Activated CD8-positive, alpha-beta memory T cell treated with anti-CD3 and anti-CD28 coated beads for 4 hours (primary cell): ENCODE measurements around the gene CPXM2.

Source experiments
- DNase-seq, 2 donors: peaks; one replicate each; pipeline ENCODE4 v3.0.0-alpha.2; 2020; ENCODE audit warnings: low read depth in 2 of 2

The CPXM2 gene

DNA sequence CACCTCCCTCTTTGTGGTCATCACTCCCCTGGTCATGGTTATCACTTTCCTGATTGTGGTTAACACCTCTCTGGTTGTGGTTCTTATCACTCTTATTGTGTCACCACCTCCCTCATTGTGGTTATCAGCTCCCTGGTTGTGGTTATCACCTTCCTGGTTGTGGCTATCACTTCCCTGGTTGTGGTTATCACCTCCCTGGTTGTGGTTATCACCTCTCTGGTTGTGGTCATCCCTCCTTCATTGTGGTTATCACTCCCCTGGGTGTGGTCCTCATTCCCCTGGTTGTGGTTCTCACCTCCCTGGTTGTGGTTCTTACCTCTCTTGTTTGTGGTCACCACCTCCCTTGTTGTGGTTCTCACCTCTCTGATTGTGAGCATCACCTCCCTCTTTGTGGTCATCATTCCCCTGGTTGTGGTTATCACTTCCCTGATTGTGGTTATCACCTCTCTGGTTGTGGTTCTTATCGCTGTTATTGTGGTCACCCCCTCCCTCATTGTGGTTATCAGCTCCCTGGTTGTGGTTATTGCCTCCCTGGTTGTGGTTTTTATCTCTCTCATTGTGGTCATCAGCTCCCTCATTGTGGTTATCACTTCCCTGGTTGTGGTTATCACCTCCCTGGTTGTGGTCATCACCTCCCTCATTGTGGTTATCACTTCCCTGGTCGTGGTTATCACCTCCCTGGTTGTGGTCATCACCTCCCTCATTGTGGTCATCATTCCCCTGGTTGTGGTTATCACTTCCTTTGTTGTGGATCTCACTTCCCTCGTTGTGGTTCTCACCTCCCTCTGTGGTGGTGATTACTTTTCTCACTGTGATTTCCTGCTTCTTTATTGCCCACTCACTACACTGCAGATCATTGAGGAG lies 118.7 kb downstream of the CPXM2 start:
- no peak for DNase-seq

DNA sequence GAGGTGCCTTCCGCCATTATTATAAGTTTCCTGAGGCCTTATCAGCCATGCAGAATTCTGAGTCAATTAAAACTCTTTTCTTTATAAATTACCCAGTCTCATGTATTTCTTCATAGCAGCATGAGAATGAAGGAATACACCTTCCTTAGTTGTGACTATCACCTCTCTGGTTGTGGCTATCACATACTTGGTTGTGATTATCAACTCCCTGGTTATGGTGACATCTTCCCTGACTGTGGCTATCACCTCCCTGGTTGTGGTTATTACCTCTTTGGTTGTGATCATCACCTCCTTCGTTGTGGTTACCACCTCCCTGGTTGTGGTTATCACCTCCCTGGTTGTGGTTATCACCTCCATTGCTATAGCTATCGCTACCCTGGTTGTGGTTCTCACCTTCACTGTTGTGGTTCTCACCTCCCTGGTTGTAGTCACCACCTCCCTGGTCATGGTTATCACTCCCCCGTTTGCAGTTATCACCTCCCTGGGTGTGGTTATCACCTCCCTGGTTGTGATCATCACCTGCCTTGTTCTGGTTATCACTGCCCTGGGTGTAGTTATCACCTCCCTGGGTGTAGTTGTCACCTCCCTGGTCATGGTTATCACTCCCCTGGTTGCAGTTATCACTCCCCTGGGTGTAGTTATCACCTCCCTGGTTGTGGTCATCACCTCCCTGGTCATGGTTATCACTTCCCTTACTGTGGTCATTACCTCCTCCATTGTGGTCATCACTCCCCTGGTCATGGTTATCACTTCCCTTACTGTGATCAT lies 119.5 kb downstream of the CPXM2 start:
- DNase-seq = no peak

DNA sequence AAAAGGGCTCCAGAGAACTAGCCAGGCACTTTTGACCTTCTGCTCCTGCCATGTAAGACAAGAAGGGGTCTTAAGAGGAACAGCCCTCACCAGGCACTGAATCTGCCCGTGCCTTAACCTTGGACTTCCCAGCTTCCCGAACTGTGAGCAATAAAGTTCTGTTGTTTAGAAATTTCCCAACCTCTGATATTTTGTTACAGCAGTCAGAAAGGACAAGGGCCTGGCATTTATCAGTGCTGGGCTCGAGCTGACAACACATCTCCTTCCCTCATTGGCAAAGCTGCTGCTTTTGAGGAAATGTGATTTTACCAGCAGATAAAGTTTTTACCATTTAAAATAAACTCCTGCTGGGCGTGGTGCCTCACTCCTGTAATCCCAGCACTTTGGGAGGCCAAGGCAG lies 122.0 kb downstream of the CPXM2 start:
- no peak for DNase-seq

DNA sequence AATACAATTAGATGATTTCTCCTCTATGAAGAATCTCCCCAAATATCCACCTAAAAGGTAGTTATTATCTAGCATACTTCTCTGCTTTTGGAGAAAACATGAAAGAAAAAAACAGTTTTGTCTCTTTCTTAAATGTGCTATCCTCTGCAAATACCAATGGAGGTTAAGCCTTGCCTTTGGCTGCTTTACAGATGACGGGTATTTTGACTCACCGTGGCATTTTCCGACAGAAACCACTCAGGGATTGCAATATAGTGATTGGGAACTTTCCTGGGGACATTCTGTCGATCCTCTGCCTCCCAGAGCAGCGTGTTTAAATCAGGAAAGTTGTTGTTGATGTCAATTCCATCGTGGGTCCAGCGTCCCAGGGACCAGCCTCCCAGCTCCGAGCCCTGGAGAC lies 124.8 kb downstream of the CPXM2 start:
- DNase-seq = no peak

DNA sequence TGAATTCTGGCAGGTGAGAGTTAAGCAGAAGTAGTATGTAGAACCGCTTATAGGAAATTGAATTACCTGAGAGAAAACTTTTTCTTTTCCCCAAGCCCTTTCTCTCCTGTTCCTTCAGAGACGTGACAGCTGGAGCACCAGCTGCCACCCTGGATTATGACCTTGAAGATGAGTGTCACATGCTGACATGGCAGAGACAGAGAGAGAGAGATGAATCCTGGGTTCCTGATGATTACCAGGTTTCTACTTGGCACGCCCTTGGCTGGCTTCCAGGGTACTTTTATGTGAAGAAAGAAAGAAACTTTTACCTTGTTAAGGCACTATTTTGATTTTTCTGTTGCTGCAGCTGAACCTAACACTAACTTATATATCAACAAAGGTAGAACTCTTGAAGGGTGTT lies 125.6 kb downstream of the CPXM2 start:
- no peak for DNase-seq

DNA sequence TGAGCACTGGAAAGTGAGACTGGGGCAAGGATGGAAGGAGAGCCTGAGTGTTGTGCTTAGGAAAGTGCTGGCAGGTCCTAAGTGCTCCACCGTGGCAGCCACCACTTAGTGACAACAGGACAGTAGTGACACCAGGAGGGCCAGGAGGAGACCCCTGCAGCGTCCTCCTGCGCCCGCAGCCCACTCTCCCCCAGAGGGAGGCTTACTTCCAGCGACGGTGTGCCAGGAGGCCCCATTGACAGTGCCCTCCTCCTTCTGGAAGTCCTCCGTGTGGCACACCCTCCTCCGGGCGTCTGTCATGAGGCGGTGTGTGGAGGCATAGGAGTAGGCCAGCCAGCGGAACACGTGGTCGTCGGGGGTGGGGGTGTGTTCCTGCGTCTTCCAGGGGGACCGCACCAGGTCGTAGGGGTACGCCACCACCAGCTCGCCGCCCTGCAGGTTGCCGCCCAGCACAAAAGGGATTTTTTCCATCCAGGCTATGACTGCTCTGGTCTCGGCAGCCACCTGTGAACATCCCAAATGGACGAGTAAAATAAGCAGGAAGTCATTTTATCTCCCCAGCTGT lies 129.9 kb downstream of the CPXM2 start:
- DNase-seq = no peak

DNA sequence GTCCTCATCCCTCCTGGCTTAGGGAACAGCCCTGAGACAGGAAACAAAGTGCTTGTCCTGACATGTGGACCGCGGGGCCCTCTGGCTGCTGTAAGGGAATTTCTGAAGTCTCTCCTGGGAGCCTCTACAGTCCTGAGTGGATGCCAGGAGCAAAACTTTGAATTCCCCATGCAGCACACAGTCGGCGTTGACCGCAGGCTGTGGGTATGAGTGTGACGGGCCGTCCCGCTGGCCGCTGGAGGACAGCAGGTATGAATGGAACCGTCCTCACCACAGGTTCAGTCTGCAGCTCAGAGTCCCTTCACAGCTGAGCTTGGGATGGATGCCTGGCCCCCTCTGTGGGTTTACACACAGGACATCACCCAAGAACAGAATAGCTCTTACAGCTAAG lies 130.6 kb downstream of the CPXM2 start:
- DNase-seq = no peak

DNA sequence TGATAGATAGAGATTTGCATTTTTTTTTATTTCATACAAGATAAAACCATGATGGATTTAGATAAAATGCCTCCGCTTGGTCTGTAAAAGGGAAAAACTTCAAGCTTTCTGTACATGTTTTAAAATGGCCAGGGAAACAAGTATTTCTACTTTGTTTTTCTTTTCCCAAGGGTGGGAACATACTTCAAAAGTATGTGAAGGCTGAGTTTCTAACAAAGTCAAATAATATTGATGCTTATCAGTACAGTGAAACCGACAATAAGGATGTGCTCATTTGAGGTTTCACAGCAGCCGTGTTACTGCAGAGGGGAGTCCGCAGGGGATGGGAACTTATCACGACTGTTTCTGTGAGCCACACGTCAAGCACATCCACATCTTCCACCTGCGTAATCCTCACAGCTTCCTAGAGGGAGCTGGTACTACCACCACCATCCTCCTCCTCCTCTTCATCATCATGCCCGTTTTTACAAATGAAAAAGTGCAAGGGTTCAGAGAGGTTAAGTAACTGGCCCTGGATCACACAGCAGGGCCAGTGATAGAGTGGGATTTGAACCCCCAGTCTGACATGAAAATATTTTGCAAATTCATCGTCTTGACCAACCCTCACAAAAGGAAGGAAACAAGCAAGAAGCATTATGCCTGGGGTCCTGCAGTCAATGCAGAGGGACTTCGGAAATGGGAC lies 131.1 kb downstream of the CPXM2 start:
- no peak for DNase-seq

DNA sequence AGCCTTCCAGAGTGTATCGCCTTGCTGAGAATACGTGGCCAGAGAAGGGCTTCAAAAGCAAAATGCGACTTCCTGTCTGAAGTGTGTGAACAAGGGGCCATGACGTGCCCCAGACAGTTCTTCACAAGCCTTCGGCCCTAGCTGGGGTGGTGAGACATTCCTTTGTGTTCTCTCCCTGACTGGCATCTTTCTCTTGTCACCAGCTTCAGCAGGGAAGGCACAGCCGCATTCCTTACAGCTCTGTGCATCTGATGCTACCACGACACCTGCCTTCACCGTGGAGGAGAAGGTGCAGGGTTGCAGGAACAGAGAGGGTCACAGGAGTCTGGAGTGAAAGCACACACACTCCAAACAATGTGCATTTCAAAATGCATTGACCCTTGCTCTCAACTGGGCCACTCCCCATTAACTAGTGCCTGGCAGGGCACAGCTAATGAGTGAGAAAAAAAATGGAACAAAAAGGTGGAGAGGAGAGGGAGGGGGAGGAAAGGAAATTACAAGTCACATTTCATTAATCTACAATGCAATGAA lies 132.0 kb downstream of the CPXM2 start:
- DNase-seq = no peak

DNA sequence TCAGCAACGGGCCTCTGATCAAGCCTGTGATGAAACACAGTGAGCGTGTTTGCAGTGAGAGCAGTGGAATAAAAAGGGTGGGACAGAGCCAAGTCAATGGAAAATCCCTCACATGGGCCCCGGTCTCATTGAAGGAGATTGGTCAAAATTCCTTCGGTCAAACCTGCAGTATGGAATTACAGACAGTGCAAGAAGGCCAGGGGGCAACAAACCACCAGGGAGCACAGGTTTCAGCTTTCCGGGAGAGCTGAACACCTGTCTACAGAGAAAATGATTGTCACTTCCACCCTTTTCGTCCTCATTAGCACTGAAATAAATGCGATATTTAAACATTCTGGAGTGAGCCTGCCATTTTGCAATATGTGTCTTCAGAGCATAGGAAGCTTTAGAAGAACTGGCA lies 132.6 kb downstream of the CPXM2 start:
- DNase-seq = no peak

DNA sequence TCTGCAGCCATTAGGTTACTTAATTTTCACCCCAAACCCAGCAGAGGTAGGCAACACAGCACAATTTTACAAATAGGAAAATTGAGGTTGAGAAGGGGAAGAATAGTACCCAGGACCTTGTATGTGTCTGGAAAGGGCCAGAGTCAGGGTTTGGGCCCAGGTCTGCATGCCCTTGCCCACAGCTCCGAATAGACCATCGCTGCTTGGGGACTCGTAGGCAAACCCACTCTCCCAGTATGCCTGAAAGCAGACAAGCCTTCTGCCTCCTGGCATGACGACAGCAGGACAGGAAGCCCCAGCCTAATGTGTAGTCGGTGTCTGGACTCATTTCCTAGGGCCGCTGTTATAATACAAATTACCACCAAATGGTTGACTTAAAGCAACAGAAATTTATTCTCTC lies 133.8 kb downstream of the CPXM2 start:
- DNase-seq = no peak

DNA sequence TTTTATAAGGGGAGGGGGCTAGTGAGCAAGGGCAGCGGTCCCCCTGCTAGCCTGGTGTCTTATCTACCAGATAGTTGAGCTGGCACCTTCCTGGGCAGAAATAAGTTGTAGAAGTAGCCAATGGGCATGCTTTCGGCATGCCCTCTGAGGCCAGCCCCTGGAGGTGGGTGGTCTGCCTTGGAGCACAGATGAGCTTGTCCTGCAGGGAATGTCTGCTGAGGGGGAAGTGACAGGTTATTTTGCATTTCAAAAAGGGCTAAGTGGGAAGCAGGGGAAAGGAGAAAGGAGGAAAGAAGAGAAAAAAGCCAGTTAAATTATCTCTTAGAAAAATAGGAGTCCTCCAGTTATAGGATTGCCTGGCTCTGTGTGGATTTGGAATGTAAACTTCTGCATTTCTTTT lies 136.5 kb downstream of the CPXM2 start:
- DNase-seq = no peak

DNA sequence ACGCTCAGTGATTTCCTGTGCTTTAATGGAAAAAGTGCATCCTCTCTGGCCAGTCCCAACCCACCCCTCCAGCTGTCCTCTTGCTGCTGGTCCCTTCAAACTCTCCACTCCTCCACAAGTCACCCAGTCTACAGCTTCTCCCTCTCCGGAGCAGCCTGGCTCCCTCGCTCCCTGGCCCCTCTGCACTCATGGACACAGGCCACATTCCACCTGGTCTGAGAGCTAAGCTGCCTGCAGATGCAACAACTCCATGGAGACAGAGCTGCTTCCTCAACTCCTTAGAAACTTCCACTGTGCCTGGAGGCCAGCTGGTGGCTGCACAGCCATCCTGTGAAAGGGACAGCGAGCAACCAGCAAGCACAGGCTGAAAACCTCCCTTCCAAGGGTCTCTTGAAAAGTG lies 137.5 kb downstream of the CPXM2 start:
- no peak for DNase-seq

DNA sequence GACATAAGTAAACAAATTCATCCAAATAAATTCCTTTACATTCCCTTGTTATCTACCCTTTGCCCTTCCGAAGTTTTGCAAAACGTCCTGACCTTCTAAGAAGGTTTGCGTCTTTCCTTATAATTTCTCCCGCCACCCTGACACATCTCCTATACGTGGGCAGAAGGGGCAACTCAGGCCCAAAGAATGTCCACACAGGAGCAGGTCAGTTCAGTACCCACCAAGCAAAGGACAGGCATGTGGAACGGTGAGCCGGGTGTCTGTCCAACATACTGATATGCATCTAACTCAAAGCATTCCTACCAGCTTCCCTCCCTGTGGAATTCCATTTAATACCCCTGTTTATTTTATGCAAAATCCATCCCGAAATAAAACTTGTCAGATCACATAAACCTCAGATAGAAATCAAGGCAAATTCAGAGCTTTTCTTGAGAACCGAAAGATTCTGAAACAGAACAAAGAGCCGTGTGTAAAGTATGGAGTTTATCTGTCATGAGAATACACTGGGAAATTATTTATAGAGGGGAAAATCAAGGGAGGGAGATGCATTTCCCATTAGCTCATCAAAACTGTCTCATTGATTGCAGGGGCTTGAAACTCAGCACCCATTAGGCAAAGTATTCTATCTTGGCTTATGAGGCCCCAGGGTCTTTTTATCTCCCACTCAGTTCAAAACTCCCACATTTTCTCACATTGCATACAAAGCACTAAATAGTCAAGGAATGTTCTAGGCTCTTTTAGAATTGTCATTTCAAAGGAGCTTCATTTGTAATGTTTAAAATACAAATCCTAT lies 140.1 kb downstream of the CPXM2 start:
- no peak for DNase-seq

DNA sequence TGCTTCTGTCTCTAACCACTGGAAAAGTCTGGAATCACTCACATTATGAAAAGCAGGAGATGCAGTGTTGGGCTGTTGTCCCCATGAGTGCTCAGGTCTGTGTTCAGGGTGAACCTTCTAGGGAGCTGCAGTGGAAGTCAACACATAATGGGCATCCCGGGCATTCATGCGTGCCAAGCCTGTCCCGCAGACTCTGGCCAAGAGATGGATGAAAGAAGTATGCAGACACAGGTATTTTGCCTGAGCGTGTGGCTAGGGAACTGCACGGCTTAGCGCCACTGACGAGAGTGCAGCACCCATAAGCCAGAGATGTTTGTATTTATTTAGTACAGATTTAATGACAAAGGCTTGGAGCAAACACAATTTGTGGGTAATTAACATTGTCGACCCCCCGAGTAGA lies 140.7 kb downstream of the CPXM2 start:
- no peak for DNase-seq

DNA sequence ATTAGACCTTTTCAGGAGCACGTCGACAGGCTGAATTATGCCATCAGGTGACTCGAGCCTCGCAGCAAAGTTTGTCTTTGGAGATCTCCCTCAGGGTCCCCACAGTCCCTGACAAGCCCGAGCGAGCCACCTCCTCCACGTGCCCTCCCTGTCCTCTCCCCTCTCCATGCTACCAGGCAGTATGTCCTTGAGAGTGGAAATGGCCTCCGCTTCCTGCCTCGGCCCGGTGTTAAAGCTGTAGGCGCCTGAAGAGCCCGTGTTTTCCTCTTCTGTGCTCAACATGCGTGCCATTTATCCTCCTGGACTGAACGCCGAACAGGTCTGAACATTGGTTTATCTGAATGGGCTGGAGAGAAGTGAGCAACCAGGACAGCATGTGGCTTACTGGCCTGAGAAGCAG lies 142.9 kb downstream of the CPXM2 start:
- no peak for DNase-seq

DNA sequence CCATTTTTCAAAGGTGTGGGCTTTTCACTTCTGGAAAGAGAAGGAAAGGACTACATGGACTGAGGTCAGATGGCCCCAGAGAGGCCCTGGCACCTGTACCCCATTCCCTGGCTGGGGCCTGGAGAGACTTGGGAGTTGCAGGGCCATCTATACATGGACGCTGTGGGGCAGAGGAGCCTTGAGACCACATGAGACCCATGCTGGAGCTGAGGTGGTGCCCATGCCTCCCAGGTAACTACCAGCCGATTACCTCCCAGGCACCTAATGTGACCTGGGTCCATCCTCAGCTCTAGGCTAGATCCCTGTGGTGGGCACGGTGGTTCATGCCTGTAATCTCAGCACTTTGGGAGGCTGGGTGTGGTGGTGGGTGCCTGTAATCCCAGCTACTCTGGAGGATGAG lies 144.2 kb downstream of the CPXM2 start:
- no peak for DNase-seq

DNA sequence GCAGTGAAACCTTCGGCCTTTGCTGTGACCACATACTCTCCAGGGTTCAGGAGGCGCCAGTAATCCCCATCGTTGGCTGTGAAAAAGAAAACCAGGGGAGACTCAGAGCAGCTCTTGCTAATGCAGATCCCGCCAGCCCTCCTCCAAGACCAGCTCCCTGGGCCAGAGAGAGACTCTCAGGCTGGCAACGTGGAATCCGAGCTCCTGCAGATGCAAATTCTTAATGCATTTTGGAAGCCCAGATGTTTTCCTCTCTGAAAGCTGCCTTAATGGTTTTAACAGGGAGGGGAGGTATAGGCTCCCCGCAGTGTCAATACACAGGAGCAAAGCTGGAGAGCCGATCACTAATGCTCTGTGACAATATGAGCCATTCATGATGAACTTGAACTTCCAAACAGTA lies 144.7 kb downstream of the CPXM2 start:
- DNase-seq = no peak

DNA sequence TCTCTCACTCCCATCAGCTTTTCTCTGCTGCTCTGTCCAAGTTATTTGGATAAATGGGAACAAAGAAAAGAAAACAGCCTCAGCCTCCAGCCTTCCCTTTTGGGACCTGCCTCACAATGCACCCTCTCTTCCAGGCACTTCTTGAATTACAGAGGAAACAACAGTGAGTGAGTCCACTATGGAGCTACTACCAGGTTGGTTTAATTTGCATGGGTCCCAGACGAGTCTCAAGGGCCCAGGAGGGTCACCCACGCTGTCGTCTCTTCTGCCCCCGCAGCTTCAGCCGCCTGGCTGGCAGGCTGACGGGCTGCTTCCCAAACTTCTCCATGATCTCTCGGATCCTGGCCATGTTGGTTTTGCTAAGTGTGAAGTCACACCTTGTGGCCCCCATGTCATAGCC lies 145.1 kb downstream of the CPXM2 start:
- no peak for DNase-seq

DNA sequence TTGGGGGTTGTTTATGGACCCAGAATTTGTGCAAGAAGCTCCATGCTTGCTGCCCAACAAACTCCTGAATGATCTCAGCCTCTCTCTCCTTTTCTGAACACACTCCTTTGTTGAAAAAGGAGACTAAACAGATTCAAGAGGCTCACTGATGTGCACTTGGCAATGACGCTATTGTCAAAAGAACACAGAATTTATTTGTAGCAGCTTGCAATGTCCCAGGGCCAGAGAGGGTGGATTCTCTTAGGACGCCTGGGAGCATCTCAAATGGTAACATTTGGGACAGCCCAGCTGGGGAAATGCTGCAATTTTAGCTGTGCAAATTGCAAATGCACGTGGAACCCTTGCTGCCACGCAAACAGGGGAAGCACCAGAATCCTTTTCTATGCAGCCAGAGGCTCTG lies 145.5 kb downstream of the CPXM2 start:
- DNase-seq = no peak

DNA sequence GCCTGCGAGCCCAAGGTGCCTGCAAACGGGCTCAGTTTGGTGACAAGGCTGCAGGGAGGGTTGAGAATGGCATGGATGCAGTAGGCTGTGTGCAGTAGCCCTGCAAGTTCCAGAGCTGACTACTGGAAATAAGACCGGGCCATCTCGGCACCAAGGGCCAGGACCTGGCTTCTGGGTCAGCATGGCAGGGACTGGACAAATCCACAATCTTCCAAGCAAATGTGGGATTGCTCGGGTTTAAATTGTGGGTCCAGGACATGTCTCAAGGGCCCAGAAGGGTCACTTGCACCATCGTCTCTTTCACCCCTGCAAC lies 147.4 kb downstream of the CPXM2 start:
- DNase-seq = no peak
